OCI-LY3 (cell line): Measurements from ENCODE around the gene SSBP1.

Source experiments
- H2AFZ ChIP-seq: fragments of 200-600, 300-600 bp; shearing (Covaris generic); 2 replicates; pipeline ENCODE4 v1.6.0; 2014; ENCODE audit warnings: antibody characterized with exemption, low read depth, low read length
- H3K27ac ChIP-seq: fragments of 200-600, 300-600 bp; sonication (generic); 2 replicates; pipeline ENCODE4 v1.5.1; 2014; ENCODE audit warnings: mild to moderate bottlenecking, low read length, moderate library complexity, mixed read lengths
- H3K27me3 ChIP-seq: fragments of 200-600, 300-600 bp; sonication (generic); 2 replicates; pipeline ENCODE4 v1.6.1; 2014; ENCODE audit warnings: low read depth, low read length, mixed read lengths
- H3K36me3 ChIP-seq: fragments of 200-600, 300-600 bp; sonication (generic); replicated peaks from 2 replicates; pipeline ENCODE3; 2014; ENCODE audit warnings: low read depth, low read length, mixed read lengths
- H3K4me1 ChIP-seq: fragments of 300-600, 200-600 bp; sonication (generic); 2 replicates; pipeline ENCODE4 v1.6.1; 2014; ENCODE audit warnings: low read length, mixed read lengths
- H3K4me2 ChIP-seq: fragments of 200-600, 300-600 bp; sonication (generic); 2 replicates; pipeline ENCODE4 v1.6.1; 2014; ENCODE audit warnings: low read length, mixed read lengths
- H3K4me3 ChIP-seq: fragments of 300-600, 200-600 bp; sonication (generic); 2 replicates; pipeline ENCODE4 v1.5.1; 2014; ENCODE audit warnings: antibody characterized with exemption, mild to moderate bottlenecking, low read length, moderate library complexity
- H3K79me2 ChIP-seq: fragments of 300-600, 200-600 bp; shearing (Covaris generic); 2 replicates; pipeline ENCODE4 v1.6.1; 2014; ENCODE audit warnings: mild to moderate bottlenecking, low read length, mixed read lengths
- H3K9ac ChIP-seq: fragments of 300-600, 200-600 bp; shearing (Covaris generic); 2 replicates; pipeline ENCODE4 v1.6.0; 2014; ENCODE audit warnings: mild to moderate bottlenecking, low read length, moderate library complexity
- H3K9me3 ChIP-seq: fragments of 200-600, 300-600 bp; shearing (Covaris generic); 2 replicates; pipeline ENCODE4 v1.6.1; 2014; ENCODE audit warnings: low read length, mixed read lengths; ENCODE audit not compliant: insufficient read depth
- H4K20me1 ChIP-seq: fragments of 200-600, 300-600 bp; sonication (generic); 2 replicates; pipeline ENCODE4 v1.6.1; 2016; ENCODE audit warnings: low read length, mixed read lengths; ENCODE audit not compliant: insufficient read depth
- EZH2phosphoT487 ChIP-seq: fragments of 200-600 bp; shearing (Covaris generic); IDR thresholded peaks from 2 replicates; pipeline ENCODE4 v1.6.1; 2018; ENCODE audit warnings: antibody characterized with exemption, mixed run types, low read depth
- TF ChIP-seq, protein P1 (sequence below): fragments of 200-600, 300-600 bp; sonication (generic); IDR thresholded peaks from 2 replicates; pipeline ENCODE4 v1.5.1; 2014; ENCODE audit warnings: antibody characterized with exemption, low read length, low read depth

Gene SSBP1

DNA sequence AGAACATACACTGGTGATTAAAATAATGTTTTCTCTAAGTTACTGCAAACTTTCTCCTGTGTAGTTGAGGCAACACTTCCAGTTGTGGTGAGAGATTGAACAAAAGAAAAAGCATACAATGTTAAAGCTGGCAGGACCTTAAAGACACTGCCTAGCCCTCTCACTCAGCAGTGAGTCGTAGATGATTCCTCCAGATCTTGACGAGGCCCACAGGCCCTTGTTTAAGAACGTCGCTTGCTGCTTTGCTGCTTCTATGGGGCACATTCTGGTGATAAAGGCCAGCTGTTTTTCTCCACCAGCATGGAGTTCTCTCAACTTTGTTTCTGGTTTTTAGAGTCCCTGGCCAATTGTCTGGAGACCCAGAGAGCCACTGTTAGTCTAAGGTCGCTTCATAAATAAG lies 33.4 kb upstream of the SSBP1 start:
- H3K27me3 ChIP-seq: peaks cover 15% of the 10 kb centered on the region
- no peak overlapping the region for H3K4me2 ChIP-seq
- no peak overlapping the region for H2AFZ ChIP-seq

DNA sequence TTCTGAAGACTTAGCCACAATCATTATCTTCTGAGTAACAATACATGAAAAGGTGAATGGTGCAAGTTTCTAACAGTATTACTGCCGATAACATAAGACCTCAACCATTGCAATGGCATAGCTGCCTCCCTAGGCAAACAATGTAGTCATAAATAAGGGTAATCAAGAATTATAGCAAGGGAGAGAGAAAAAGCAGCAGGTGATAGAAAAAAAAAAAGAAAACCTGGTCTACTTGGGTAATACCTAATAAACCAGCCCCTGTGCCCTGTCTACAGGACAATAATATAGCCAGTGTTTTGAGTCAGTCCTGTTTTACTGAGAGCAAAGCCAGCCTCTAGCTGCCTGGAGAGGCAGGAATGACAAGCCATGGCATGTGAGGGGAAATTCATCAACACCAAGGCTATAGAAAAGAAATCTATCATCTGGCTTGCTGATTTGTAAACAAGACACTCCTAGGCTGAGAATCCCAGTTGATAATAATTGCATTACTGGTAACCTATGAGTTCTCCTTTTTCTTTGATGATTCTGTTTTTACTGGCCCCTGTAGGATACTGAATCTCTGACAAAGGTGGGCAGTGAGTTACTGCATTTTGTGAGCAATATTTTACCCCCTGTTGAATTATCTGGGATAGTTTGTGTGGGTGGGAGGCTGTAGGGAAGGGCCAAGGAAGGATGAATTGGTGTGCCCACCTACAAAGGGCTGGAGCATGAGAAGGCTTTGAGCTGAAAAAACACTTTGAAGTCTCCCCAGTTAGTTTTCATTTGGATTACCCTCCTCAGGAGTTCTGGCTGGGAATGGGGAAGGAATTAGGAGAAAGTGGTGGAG lies 31.7 kb upstream of the SSBP1 start:
- Histone ChIP-seq H3K4me3 (no peak overlapping the region), H3K4me1 (peaks cover 4% of the 10 kb centered on the region; the same call in 1 of the 2 replicates)

More for the DNA sequence above, 33.4 kb upstream of the SSBP1 start:
- Histone ChIP-seq H3K9me3 (no peaks in the 10 kb centered on the region), H3K9ac (no peak overlapping the region), H3K36me3 (no peaks in the 10 kb centered on the region), H3K79me2 (peaks cover 5% of the 10 kb centered on the region), H3K4me3 (no peak overlapping the region), H4K20me1 (peaks cover 5% of the 10 kb centered on the region; the same call in 1 of the 2 replicates), H3K27ac (no peak overlapping the region), H3K4me1 (peaks cover 8% of the 10 kb centered on the region)
- TF ChIP-seq EZH2phosphoT487: no peak
- TF ChIP-seq, protein P1, sequence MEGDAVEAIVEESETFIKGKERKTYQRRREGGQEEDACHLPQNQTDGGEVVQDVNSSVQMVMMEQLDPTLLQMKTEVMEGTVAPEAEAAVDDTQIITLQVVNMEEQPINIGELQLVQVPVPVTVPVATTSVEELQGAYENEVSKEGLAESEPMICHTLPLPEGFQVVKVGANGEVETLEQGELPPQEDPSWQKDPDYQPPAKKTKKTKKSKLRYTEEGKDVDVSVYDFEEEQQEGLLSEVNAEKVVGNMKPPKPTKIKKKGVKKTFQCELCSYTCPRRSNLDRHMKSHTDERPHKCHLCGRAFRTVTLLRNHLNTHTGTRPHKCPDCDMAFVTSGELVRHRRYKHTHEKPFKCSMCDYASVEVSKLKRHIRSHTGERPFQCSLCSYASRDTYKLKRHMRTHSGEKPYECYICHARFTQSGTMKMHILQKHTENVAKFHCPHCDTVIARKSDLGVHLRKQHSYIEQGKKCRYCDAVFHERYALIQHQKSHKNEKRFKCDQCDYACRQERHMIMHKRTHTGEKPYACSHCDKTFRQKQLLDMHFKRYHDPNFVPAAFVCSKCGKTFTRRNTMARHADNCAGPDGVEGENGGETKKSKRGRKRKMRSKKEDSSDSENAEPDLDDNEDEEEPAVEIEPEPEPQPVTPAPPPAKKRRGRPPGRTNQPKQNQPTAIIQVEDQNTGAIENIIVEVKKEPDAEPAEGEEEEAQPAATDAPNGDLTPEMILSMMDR: no peak

DNA sequence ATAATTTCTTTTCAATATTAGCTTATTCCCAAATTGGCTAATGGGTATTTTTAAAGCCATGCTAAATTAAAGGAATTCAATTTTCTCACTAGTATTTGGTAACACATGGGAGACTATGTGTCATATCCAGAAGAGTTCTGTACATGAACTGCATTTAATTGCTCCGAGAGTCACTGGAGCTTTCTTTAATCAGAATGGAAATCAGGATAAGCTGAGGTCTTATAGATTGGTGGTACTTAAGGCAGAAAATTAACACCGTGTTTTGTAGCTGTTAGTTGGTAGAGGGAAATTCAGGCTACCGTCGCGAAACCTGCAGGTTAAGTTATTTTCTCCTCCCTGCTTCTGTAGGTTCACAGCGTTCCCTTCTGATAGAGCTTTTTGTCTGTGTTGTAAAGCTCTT lies 29.8 kb upstream of the SSBP1 start, which contains the start of gene WEE2:
WEE2 (plus strand) TSS at position 3 of the 400 bp plus-strand sequence. CDS start 406 bp downstream, outside the sequence.
- Histone ChIP-seq H3K79me2 (no peaks in the 10 kb centered on the region), H3K4me3 (no peak within 1 kb of the TSS), H3K36me3 (no peaks in the 10 kb centered on the region), H3K9ac (no peak within 1 kb of the TSS), H3K9me3 (no peaks in the 10 kb centered on the region), H3K4me1 (peaks cover 8% of the 10 kb centered on the region), H4K20me1 (no peaks in the 10 kb centered on the region), H3K27me3 (peaks cover 8% of the 10 kb centered on the region), H3K4me2 (no peak within 1 kb of the TSS), H2AFZ (no peak within 1 kb of the TSS), H3K27ac (no peak within 1 kb of the TSS)
- TF ChIP-seq, protein P1: no peak
- TF ChIP-seq EZH2phosphoT487: no peak

More for the DNA sequence above, 31.7 kb upstream of the SSBP1 start:
- Histone ChIP-seq H3K27me3 (peaks cover 15% of the 10 kb centered on the region), H3K27ac (no peak overlapping the region), H3K36me3 (no peaks in the 10 kb centered on the region), H3K9ac (no peak overlapping the region), H4K20me1 (no peaks in the 10 kb centered on the region), H2AFZ (no peak overlapping the region), H3K9me3 (no peaks in the 10 kb centered on the region), H3K79me2 (no peaks in the 10 kb centered on the region; the same call in 1 of the 2 replicates), H3K4me2 (no peak overlapping the region)
- TF ChIP-seq EZH2phosphoT487: no peak

DNA sequence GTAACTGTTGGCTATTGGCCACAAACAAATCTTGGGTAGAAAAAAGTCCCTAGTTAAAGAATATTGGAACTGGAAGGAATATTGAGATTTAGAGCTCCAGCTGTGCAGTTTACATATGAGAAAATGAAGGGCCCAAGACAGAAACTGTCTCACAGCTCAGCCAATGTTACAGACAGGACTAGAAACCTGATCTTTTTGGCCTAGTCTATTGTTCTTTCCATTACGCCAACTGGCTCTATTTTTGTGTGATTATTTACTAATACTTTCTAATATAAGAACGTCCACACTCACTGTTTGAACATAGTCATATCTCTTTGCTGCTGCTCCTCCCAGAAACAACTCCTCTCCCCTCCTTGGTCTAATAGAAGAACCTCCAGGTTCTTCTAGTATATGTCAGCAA lies 28.8 kb upstream of the SSBP1 start:
- Histone ChIP-seq H3K4me1 (peaks cover 8% of the 10 kb centered on the region), H3K79me2 (no peaks in the 10 kb centered on the region)

More for the DNA sequence above, 28.8 kb upstream of the SSBP1 start:
- TF ChIP-seq, protein P1: no peak
- no peak for TF ChIP-seq EZH2phosphoT487
- Histone ChIP-seq H3K36me3 (no peaks in the 10 kb centered on the region), H4K20me1 (no peaks in the 10 kb centered on the region), H3K4me3 (no peak overlapping the region), H3K27ac (no peak overlapping the region), H3K27me3 (peaks cover 6% of the 10 kb centered on the region; the same call in 1 of the 2 replicates), H3K4me2 (no peak overlapping the region), H2AFZ (no peak overlapping the region), H3K9me3 (no peaks in the 10 kb centered on the region), H3K9ac (no peak overlapping the region)
